AG04449 (cell line): Measurements from ENCODE around the gene MOV10L1.

Experiments used
- CTCF ChIA-PET: fragments of 350-600 bp; formaldehyde crosslinking; extraction: SDS; loops from one replicate; lab custom pipeline; 2021; ENCODE audit warnings: antibody characterized with exemption; lab: Yijun Ruan, JAX
- POLR2A ChIA-PET: fragments of 400-600, 350-600 bp; formaldehyde crosslinking; extraction: SDS; loops from one replicate; lab custom pipeline; 2020; ENCODE audit warnings: antibody characterized with exemption, inconsistent platforms; lab: Yijun Ruan, JAX
- DNase-seq: peaks from one replicate; pipeline ENCODE4 v3.0.0-alpha.2; 2010; ENCODE audit warnings: low read depth, low spot score
- H3K4me3 ChIP-seq: 2 replicates; pipeline ENCODE4 v1.5.1; 2011; ENCODE audit warnings: low read depth, mild to moderate bottlenecking, control low read depth, low read length
- TF ChIP-seq, protein P1 (sequence below): IDR thresholded peaks from one replicate; pipeline ENCODE4 v1.5.1; 2011; ENCODE audit warnings: mild to moderate bottlenecking, moderate library complexity, low read length, control low read depth, inconsistent platforms; ENCODE audit not compliant: insufficient read depth; ENCODE audit errors: missing control alignments

The MOV10L1 gene

DNA sequence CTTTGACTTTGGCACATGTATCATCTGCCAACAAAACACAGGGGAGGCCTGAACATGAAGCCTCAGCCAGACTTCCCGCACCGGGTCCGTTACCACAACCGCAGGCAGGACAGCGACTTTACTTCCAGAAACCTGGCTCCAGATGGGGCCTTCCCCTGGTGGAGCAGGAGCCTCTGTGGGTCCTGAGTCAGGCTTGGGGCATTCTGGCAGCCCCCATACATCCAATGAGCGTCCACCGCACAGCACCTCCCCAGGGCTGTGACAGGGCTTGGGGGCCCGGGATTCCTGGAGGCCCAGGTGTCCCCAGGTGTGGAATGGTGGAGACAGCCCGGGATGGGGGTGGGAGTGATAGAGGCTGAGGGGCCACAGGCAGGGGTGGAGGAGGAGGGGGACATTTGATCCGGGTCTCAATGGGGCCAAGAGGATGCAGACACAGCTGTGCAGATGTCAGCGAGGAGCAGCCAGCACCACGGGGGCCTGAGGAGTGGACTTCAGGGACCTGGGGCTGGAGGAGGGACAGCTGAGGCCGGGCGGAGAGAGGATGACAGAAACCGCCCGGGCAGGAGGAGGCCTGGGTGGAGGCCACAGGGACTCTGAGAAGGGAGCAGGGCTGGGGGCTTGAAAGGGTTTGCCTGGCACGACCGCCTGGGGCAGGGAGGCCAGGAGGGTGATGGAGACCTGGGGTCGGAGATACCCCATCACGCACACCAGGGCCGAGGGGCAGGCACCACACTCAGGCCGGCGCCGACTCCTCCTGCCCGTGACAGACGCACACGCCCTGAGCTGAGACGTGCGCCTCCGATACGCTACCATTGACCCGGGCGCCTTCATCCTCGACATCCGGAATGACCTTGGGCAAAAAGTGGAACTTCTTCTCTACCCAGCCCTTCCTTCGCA, 40.3 kb upstream of the MOV10L1 start:
- no peak for DNase-seq
- POLR2A ChIA-PET: no interaction called here
- TF ChIP-seq, protein P1, sequence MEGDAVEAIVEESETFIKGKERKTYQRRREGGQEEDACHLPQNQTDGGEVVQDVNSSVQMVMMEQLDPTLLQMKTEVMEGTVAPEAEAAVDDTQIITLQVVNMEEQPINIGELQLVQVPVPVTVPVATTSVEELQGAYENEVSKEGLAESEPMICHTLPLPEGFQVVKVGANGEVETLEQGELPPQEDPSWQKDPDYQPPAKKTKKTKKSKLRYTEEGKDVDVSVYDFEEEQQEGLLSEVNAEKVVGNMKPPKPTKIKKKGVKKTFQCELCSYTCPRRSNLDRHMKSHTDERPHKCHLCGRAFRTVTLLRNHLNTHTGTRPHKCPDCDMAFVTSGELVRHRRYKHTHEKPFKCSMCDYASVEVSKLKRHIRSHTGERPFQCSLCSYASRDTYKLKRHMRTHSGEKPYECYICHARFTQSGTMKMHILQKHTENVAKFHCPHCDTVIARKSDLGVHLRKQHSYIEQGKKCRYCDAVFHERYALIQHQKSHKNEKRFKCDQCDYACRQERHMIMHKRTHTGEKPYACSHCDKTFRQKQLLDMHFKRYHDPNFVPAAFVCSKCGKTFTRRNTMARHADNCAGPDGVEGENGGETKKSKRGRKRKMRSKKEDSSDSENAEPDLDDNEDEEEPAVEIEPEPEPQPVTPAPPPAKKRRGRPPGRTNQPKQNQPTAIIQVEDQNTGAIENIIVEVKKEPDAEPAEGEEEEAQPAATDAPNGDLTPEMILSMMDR: no peak
- CTCF ChIA-PET: interaction anchor here (2.2 kb wide), 1 partner anchor 19 kb away, joined by 6 read pairs; no protein-coding TSS in a partner anchor
- no peak overlapping the region for H3K4me3 ChIP-seq

DNA sequence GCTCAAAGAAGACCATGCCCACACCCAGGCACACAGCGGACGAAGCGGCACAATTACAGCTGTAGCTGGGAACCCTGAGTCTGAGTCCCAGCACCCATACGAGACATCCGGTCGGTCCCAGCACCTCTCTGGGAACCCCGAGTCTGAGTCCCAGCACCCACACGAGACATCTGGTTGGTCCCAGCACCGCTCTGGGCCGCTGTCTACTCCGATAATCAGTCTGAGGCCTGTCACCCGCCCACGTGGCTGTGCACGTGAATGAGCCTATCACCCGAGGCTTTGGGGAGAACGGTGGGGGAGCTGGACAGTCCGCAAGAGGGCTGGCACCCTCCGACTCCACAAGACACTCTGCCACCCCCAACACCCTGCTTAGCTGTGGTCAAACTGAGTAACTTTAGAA, 37.9 kb upstream of the MOV10L1 start:
- TF ChIP-seq, protein P1: no peak
- POLR2A ChIA-PET: no interaction called here
- H3K4me3 ChIP-seq: no peak overlapping the region
- CTCF ChIA-PET: interaction anchor here (2.2 kb wide), 1 partner anchor 22 kb away, joined by 6 read pairs; no protein-coding TSS in a partner anchor
- DNase-seq: no peak

DNA sequence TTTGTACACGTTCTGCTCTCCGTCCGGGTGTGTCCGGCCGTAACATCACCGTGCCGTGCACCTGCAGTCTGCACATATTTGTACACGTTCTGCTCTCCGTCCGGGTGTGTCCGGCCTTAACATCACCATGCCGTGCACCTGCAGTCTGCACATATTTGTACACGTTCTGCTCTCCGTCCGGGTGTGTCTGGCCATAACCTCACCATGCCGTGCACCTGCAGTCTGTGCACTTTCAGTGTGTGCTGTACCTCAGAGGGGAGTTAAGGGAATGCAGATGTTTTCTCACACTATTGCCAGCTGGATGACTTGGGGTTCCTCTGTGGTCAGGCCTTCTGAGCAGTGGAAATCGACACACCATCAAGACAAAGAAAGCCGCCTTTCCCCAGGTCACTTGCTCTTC, 35.9 kb upstream of the MOV10L1 start:
- ChIA-PET POLR2A (no interaction called here), CTCF (no interaction called here)
- no peak for DNase-seq
- no peak overlapping the region for H3K4me3 ChIP-seq
- TF ChIP-seq, protein P1: no peak

DNA sequence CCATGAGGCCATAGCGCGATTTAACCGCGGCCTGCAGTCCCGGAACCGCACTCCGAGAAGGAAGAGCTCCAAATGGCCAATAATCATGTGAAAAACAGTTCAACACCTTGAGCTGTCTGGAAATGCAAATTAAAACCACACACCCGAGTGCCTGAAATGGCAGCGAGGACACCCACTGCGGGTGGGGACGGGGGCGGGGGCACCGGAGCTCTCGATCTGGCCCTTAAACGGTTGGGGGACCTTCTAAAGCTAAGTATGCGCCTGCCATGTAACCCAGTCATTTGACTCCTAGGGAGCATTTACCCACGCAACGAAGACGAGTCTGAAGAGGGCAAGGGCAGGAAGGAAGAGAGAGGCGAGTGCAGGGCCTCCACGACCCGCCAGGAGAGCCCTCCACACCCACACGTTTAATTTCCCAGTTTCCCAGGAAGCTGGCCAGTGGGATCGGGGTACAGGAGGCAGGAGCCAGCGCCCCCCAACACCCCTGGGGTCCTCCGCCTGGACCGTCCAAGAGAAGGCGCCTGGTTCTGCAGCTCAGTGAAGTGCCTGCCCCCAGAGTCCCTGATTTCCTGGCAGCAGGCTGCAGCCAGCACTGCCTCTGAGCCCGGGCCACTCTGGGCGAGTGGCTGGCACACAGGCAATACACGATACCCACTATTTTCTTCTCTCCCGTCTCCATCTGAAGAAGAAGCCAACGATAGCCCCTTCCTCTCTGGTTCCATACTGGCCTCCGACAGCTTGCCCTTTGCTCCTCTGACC, 33.4 kb upstream of the MOV10L1 start:
- ChIA-PET POLR2A (no interaction called here), CTCF (interaction anchor here (1.3 kb wide), 1 partner anchor 26 kb away, joined by 6 read pairs; no protein-coding TSS in a partner anchor)
- TF ChIP-seq, protein P1: no peak
- H3K4me3 ChIP-seq: no peak overlapping the region
- DNase-seq: no peak

DNA sequence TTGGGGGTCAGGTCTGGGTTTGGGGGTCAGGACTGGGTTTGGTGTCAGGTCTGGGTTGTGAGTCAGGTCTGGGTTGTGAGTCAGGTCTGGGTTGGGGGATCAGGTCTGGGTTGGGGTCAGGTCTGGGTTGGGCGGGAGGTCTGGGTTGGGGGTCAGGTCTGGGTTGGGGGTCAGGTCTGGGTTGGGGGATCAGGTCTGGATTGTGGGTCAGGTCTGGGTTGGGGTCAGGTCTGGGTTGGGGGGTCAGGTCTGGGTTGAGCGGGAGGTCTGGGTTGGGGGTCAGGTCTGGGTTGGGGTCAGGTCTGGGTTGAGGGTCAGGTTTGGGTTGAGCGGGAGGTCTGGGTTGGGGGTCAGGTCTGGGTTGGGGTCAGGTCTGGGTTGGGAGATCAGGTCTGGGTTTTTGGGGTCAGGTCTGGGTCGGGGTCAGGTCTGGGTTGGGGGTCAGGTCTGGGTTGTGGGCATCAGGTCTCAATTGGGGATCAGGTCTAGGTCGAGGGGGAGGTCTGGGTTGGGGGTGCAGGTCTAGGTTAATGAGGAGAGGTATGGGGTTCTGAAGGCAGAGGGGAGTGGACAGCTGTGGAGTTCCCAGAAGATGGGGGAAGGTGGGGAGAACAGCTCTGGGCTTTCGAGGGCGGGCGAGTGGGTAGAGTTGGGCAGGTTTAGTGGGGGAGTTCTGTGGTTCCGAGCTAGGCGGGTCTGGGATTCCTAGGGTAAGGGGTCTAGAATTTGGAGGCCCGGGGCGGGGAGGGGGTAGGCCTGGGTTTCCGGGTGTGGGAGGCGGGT, 32.3 kb upstream of the MOV10L1 start:
- TF ChIP-seq, protein P1: no peak
- ChIA-PET CTCF (no interaction called here), POLR2A (no interaction called here)
- no peak overlapping the region for H3K4me3 ChIP-seq
- DNase-seq: no peak
